Stimulated activated CD4-positive, alpha-beta T cell treated with anti-CD3 and anti-CD28 coated beads, TNF-alpha, amount 100 ng/mL, for 1 hour (primary cell): ENCODE data around the gene SEC62.
"Not testable (repeated sequence)": the region's sequence is repeated elsewhere in the genome, so short reads cannot be mapped to it uniquely, and the experiment has no call there.

Experiments used
- DNase-seq, 3 donors: peaks; one replicate each; pipeline ENCODE4 v3.0.0-alpha.2; 2020; ENCODE audit warnings: low read depth in 3 of 3, low spot score in 1 of 3

Gene SEC62

DNA sequence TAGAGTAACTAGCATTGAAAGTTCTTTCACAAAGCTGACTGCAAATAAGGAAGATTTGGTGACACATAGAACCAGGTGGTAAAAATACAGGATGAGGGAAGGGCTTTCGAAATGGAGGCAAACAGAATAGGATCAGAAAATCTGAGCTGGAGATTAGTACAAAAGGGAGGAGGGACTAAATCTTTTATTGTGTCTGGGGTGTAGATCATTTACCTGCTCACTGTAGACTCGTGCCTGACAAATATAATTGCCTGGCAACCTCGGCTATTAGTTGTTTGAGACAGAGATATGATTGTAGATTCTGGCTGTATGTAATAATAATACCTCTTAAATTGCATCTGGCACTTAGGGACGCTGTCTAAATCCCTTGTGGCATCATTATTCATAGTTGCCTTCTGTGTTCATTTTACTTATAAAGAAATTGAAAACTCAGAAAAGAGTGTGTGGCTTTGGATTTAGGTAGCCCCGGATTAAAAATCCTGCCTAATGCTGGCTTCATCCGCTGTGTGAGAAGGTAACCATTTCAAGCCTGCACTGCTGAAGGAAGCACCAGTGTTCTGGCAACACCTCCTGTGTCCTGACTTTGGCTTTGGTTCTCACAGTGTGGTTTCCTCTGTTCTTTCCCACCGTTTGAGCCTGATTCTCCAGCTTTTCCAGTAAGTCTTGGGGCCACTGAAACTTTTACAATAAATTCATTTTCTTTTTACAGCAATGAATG lies 46.2 kb downstream of the SEC62 start:
- DNase-seq = no peak

- no peak for DNase-seq
Measured at GRCh38 chr3:170016057-170016456, 49.5 kb downstream of the SEC62 start.

GRCh38 chr3:170019306-170019705 lies 52.7 kb downstream of the SEC62 start:
- not testable (repeated sequence) for DNase-seq

DNA sequence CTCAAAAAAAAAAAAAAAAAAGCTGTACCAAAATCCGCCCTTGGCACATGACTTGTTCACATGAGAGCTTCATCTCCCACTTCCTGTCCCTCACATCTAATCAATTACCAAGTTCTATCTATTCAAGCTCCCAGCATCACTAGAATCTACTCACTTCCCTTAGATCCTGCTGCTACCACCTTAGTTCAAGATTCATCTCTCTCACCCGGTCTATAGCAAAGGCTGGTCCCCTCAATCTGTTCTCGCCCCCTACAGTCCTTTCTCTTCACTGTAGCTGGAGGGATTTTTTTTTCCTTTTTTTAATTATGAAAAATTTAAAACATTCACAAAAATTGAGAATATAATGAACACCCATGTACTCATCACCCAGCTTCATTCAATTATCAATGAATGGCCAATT lies 54.5 kb downstream of the SEC62 start:
- no peak for DNase-seq

DNA sequence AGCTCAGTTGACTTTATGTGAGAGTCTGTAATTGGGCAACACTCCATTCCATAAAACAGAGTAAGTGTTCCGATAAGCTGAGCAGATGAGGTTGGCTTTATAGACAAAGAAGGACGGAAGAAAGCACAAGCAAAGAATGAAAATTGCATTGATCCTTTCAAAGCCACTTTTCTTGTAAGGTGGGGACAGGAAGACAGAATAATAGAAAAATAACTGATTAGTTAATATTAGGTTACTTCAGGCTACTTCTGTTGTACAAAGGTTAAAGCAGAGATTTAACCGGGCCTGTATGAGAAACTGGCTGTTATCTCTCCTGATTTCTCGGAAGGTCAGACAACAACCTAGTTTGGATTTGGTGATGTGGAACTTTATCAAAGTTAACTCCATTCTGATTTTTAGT lies 55.7 kb downstream of the SEC62 start:
- no peak for DNase-seq

GRCh38 chr3:170023165-170023564 lies 56.6 kb downstream of the SEC62 start:
- no peak for DNase-seq

GRCh38 chr3:170024581-170024980 lies 58.0 kb downstream of the SEC62 start:
- no peak for DNase-seq

- no peak for DNase-seq
Measured at GRCh38 chr3:170027233-170028102, 60.9 kb downstream of the SEC62 start.

- peak in 1 of 3 donors; percentile 16 for DNase-seq
Measured at GRCh38 chr3:170033489-170033888, 66.9 kb downstream of the SEC62 start.

DNA sequence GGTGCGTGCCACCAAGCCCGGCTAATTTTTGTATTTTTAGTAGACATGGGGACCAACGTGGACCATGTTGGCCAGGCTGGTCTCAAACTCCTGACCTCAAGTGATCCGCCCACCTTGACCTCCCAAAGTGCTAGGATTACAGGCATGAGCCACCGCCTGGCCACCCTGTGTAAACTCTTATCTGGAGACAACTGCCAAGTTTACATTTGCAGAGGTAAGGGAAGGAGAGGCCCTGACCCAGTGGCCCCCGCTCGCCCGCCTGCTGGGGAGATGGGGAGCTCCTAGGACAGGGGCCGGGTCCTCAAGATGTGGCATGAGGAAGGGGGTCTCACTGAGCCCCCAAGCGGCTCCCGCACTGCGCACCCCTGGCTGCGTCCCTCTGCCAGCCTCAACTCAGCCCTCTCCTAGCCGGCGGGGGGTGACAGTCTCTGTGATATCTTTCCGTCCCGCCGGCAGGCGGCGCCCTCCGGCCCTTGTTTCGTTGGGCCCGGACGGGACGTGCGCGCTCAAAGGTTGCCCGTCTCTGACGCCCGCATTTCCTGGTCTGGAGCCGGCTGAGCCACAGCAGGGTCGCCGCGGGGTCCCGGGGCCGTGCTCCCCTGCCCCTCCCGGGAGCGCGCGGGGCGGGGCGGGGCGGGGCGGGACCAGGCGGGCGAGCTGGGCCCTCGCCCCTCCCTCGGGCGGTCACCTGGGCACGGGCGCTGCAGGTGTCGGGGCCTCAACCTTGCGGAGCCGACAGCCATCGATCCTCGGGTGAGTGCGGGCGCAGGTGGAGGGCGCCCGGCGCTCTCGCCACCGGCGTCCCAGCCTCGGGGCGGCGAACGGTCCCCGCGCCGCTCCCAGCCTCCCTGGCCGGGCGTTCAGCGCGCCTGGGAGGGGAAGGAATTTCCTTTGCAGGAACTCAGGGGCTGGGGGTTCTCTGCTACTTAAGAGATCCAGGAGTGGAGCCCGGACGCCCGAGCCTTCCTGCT lies 71.1 kb downstream of the SEC62 start, which contains the start of gene GPR160:
Gene GPR160 (plus strand): TSS at position 533 of the 971 bp plus-strand sequence. CDS start 45,978 bp downstream, outside the sequence.
- DNase-seq = peak; percentile 26 to 77 (median 57)

GRCh38 chr3:170038434-170039110 lies 72.0 kb downstream of the SEC62 start:
- DNase-seq = no peak

GRCh38 chr3:170040418-170040817 lies 73.8 kb downstream of the SEC62 start:
- no peak for DNase-seq

DNA sequence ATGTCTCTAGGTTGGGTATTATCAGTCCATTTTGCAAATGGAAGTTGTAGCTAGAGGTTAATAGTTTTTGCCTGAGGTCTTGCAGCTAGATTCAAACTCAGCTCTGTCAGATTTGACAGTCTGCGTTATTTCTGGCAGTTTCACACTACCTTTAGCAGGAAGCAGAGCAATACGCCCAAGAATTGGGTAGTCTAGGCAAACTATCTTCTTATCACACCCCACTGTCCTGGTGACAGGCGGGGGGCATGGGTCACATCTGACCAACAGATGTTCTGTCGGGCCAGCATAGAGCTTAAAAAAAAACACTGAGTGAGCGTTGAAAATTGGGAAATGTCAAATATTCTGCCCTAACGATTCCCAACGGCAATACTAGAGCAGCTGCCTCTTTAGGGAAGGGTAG lies 76.9 kb downstream of the SEC62 start:
- DNase-seq = no peak

GRCh38 chr3:170044271-170044670 lies 77.7 kb downstream of the SEC62 start:
- no peak for DNase-seq

- no peak for DNase-seq
Measured at GRCh38 chr3:170044795-170045244, 78.2 kb downstream of the SEC62 start.

- DNase-seq = no peak
Measured at GRCh38 chr3:170046269-170047132, 79.9 kb downstream of the SEC62 start.

GRCh38 chr3:170047133-170047404 lies 80.5 kb downstream of the SEC62 start:
- DNase-seq = no peak
